ENCODE measurements around the gene PFDN2.
"Not testable (repeated sequence)": the region's sequence is repeated elsewhere in the genome, so short reads cannot be mapped to it uniquely, and the experiment has no call there.

The PFDN2 gene

DNA sequence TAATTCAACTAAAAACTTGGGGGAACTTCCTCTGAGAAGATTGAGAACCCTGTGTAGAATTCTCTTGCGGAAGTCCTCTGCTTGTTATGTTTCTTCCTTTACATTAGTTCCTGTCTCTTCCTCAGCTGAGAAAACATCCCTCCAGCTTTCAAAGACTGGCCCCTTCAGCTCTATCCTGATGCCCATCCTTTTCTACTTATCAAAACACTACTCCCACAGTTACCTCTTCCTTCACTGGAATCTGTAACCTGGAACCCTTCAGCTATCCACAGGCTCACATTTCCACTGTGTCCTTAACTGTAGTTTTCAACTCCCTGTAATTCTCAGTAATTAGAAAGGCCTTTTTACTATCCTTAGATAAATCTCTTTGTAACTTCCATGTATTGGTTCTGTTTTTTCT, 20.6 kb upstream of the PFDN2 start:
- DNase-seq (ENCODE audit: low read depth), result no peak

DNA sequence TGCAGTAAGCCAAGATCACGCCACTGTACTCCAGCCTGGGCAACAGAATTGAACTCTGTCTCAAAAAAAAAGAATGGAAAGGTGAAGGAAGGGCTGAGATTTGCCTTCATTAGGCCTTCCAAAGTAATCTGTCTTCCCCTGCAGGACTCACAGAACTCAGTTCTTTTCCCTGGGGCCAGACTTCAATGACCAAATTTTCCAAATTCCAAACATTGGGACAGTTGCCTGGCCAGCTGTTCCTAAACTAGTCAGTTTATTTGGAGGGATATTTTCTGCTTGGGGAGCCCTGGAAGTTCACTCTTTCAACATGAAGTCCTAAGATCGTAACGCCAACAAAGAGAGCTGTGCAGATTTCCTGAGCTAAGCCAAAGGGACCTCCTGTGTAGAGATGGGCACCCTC, 20.0 kb upstream of the PFDN2 start:
- DNase-seq (ENCODE audit: low read depth), result no peak

DNA sequence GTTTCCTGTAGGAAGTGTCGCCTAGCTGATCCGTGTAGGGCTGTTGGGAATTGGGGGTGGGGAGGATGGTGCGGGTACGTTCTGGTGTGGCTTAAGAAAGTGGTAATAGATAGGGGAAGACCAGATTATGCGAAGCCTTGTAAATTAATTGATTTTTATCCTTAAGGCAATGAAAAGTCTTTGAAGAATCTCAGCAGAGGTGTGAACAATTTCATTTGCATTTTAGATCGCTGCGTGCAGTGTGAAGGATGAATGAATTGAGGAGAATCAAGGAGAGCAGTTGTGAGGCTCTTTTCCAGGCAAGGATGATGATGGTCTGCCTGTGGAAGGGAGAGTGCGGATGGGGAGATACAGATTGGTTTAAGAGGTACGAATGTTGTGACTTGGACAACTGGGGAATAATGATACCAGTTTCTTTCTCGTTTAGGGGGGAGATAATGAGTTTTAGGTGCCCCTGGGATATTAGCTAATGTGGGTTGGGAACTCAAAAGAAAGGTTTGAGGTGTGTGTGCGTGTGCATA, 15.4 kb upstream of the PFDN2 start:
- no peak for DNase-seq (ENCODE audit: low read depth)

DNA sequence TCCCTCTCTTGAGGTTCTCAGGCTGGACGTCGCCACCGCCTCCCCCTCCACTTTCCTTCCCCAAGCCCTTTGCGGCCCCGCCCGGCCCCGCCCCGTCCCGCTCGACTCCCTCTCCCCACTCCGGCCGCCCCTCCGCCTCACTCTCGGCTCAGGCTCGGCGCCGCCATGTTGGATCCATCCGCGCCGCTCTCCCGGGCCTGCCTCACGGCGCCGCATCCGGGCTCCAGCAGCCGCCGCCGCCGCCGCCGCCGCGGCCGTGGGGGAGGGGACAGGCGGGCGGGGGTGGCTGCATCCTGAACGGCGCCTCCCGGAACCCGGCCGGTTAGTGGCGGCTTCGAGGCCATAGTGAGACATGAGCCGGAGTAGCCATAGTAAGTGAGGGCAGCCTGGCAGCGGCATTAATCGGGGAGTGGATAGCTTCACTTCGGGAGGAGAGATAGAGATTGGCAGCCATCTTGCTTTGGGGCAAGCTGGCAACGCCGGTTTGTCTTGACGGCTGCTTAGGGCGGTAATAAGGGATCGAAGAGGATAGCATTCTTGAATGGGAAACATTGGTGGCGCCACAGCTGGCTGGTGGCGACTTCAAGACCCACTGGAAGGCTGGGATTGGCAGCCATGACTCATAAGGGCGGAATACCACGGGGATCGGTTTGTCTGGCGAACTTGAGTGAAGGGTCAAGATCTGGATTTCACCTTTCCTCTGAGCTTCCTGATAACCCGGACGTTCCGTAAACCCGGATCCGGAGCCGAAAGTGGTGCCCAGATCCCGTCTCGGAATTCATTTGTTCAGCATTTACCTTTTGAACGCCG, 14.8 kb upstream of the PFDN2 start, which contains the start of gene DEDD:
TSS of gene DEDD (minus strand) at position 258 of the 810 bp plus-strand sequence. CDS start 8,205 bp downstream, outside the sequence.
- DNase-seq (ENCODE audit: low read depth), result peak; percentile 87

DNA sequence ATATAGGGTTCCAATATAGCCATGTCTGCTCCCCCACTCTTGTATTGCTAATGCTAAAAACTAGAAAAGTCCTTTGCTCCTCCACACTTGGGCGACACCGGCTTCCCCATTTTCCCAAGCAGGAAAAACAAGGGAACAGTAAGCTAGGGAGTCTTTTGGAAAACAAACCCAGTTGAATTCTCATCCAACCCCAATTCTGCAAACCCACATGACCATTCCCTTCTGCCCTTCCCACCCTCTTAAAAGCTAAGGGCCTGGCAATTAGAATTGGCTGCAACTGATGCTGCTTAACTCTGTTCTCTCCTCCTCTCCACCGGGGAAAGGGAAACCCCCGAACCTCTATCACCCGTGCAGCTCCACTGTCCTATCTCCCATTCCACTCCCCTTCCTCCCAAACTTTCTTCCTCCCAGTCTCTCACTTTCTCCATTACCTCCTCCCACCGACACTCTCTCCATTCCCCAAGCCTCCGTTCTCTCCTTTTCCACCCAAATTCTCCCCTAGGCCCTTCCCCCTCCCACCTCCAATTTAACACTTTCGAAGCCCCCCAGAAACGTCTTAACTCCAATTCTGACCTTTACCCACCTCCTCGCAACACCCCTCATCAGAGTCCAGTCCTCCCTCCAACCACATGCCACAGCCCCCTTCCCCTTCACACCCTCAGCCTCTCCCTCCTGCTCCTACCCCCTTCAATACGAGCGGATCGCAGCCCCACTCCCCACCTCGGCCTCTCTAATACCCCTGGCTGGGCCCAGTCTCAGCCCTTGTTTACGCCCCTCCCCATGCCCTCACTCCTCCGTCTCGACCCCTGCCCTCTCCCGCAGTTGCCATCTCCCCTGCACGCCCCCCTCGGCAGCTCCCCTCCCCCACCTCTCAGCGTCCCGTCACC, 13.9 kb upstream of the PFDN2 start:
- no peak for DNase-seq (ENCODE audit: low read depth)

DNA sequence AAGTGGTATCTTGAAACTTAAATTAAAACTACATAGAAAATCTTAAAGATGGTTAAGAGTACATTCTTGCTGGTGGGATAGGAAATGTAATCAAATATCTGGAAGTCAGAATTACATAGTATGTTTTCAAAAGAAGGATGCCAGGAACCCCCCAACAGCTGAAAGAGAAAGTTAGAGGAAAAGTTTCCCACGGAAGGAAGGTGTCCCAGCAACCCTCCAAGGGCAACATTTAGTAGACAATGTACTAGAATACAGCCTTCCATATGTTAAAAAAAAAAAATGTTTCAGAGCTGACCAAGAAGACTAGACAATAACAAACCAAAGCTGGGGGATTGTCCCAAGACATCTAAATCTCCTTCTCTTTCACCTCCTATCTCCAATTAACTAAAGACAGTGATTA, 12.4 kb upstream of the PFDN2 start:
- no peak for DNase-seq (ENCODE audit: low read depth)

DNA sequence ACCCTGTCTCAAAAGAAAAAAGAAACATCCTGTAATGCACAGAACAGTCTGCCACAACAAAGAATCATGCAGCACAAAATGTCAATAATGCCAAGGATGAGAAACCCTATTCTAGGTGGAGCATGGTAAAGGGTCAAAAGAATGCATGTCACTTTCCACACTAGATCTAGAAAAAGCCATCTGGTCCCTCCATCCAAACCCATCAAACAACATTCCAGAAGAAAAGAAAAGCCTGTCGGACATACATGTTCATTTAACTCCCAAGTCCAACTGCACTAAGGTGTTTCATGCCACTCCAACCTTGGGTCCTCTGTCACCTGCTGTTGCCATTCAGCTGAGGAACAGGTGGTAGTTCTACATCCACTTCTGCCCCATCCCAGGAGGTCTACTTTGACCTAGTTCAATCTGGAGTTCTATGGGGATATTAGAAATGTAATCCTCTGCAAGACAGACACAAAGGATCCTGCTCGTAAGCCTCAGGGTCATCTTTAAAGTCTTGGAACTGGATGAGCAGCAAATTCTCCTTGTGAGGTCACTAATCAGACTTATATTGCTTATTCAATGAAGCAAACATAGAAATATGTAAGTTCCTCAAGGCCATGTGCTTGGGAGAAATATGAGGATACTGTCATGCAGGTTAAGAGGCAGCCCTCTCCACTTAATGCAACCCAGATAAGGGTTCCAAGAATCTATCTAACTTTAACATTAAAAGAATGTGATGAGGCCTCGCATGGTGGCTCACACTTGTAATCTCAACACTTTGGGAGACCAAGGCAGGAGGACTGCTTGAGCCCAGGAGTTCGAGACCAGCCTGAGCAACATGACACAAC, 11.0 kb upstream of the PFDN2 start:
- DNase-seq (ENCODE audit: low read depth), result no peak

DNA sequence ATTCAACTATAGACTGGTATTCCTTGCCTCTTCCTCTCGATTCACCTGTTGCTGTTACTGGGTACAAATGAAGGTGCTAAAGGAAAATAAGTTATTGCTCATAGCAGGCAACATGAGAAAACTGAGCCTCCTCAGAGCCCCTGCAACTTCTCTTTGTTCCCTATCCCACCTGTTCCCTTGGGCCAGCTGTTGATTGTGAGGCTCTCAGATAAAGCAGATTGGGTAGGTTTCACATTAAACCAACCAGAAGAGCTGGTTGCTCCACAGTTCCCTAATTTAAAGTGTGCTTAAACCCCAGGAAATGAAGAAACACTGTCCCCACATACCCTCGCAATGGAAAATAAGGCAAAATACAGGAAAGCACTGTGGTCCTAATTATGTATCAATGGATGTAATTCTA, 9.8 kb upstream of the PFDN2 start:
- DNase-seq (ENCODE audit: low read depth), result no peak

DNA sequence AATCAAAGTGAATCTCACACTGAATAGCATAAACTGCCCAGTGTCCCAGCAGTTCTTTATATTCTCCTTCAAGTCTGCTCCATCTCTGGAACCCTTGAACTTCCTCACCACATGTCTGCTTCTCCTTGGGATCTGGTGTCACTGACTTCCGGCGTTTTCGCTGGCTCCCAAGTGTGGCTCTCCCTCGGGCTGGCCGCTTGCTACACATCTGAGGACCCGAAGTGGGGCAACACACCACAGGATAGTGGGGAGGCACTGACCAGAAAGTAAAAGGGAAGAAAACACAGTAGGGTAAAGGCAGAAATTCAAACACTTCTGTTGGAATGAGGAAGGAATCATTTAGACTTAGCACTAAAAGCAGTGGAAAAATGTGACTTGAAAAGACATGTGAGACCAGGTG, 5.1 kb upstream of the PFDN2 start:
- DNase-seq (ENCODE audit: low read depth), result no peak

DNA sequence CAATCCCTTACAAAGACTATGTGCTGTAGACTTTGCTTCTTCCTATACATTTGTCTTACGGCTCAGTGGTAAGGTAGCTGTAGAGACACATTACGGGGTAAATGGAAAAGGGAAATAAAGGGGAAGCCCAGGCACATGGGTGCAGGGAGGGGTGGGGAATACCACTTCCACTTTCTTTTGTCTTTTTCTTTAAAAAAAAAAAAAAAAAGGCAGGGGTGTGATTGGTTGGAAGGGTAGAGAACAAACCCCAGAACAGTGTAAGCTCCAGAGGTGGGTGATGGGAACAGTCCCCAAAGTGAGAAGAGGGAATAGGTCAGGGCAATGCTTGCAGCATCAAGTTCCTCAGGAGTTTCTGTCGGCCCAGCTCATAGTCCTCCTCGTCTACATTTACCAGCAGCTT, 4.0 kb upstream of the PFDN2 start:
- no peak for DNase-seq (ENCODE audit: low read depth)

DNA sequence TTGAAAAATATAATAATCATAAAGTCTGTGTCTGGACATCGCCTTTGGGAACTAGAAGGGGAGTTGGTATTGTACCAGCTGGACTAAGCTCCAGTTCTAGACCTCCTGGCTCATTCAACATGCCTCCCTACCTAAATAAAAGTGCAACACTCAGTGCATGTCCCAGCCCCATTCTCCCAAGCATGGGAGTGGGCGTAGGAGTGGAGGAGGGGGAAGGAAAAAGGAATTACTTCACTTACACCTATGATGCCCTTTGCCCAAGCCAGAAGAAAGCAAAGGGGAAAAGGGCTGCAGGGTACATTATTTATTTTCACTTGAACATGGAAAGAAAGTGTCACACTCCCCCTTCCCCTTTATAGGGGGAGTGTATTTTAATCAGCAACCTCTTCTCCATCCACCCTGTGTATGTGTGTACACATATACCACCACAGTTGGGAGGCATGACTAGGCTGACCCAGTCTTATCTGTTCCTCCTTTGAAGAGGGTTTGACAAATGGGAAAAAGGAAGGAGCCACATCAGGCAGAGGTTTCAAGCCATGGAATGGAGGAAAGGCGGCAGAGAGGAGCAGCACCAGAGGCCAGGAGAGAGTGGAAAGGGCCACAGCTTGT, 3.3 kb upstream of the PFDN2 start:
- DNase-seq (ENCODE audit: low read depth), result no peak

DNA sequence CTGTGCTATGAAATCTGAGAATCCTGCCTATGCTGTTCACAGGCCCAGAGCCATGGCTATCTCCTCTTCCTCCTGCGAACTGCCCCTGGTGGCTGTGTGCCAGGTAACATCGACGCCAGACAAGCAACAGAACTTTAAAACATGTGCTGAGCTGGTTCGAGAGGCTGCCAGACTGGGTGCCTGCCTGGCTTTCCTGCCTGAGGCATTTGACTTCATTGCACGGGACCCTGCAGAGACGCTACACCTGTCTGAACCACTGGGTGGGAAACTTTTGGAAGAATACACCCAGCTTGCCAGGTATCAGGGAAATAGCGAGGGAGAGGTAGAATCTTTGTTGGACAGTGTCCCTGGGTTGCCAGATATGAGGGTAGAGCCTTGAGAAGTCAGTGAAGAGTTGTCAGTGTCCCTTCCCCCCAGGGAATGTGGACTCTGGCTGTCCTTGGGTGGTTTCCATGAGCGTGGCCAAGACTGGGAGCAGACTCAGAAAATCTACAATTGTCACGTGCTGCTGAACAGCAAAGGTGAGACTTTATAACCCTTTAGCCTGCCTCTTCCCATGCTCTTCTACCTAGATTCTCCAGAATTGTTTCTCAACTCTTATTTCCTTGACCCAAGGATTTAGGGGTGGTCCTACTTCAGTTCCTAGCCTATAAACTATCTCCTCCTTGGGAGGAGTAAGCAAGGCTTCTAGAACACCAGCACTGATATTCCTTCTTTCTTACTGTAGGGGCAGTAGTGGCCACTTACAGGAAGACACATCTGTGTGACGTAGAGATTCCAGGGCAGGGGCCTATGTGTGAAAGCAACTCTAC, 1.5 kb upstream of the PFDN2 start:
- peak; percentile 58 for DNase-seq (ENCODE audit: low read depth)

DNA sequence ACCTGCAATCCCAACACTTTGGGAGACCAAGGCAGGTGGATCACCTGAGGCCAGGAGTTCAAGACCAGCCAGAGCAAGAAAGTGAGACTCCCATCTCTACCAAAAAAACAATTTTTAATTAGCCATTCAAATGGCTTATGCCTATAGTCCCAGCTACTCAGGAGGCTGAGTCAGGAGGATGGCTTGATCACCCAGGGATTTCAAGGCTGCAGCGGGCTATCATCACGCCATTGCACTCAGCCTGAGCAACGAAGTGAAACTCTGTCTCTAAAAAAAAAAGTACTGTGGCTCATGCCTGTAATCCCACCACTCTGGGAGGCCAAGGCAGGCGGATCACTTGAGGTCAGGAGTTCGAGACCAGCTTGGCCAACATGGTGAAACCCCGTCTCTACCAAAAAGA, 1.9 kb downstream of the PFDN2 start:
- DNase-seq (ENCODE audit: low read depth), result not testable (repeated sequence)

DNA sequence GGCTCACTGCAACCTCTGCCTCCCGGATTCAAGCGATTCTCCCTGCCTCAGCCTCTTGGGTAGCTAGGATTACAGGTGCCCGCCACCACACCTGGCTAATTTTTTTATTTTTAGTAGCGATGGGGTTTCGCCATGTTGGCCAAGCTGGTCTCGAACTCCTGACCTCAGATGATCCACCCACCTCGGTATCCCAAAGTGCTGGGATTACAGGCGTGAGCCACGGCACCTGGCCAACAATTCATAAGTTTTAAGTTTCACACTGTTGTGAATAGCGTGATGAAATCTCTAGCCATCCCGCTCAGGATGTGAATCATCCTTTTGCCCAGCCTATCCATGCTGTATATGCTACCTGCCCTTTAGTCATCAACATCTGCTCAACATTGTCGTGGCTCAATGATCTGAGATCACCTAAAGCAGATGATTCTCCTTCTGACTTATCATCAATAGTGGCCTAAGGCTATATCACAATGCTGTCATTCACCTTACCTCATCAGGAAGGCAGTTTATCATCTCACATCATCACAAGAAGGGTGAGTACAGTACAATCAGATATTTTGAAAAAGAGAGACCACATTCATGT, 2.6 kb downstream of the PFDN2 start:
- DNase-seq (ENCODE audit: low read depth), result no peak

DNA sequence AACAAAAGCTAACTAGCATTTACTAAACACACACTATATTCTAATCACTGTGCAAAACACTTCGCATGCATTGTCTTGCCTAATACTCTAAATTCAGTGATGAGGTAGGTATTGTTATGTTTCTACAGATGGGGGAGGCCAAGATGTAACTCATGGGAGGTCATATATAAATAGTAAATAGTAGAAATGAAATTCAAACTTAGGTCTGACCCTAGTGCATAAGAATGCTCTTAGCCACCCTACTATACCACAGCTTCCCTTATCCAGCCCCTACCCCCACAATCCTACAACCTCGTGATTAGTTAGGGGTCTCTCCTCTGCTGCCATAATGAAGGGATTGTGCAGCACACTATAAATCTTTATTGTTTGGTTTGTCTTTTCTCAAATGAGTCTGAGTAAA, 3.3 kb downstream of the PFDN2 start:
- DNase-seq (ENCODE audit: low read depth), result no peak

DNA sequence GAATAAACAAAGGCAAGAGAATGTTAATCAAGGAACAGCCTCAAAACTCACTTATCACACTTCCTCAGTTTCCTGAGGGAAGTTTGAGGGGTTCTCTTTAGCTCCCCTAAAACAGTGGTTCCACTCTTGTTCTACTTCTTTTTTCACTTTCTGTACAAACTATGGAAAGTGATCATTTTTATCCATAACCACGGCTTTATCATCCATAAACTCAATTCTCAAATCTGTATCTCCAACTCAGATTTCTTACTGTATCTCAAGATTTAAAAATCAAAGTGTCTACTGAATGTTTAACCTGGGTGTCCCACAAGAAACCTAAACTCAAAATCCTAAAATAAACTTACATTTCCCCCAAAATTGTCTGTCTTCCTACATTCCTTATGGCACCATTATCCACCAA, 3.9 kb downstream of the PFDN2 start:
- DNase-seq (ENCODE audit: low read depth), result no peak

DNA sequence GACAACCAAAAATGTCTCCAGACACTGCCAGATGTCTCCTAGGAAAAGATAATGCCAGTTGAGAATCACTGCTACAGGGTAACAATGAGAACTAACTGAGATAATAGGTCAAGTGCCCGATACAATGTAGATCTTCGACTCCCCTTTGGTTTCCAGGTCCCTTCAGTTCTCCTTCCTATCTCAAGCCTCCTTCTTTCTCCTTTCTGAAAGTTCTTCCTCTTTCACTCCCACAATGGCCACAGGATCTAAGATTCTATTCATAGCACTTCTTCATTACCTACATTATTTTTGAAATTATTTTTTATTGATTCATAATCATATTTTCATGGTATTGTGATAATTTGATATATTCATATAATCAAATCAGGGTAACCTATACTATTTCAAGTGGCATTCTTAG, 6.3 kb downstream of the PFDN2 start:
- no peak for DNase-seq (ENCODE audit: low read depth)

DNA sequence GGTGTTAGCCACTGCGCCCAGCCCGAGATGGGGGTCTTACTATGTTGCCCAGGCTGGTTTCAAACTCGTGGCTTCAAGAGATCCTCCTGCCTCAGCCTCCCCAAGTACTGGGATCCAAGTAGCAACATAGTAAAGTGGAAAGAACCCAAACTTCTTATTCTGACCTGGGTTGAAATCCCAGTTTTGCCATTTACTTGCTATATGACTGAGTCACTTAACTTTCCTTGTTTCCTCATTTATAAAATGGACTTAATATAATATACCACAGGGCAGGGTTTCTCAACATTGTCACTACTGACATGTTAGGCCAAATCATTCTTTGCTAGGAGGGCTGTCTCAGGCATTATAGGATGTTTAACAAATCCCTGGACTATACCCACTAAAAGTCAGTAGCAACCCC, 6.7 kb downstream of the PFDN2 start:
- DNase-seq (ENCODE audit: low read depth), result no peak

DNA sequence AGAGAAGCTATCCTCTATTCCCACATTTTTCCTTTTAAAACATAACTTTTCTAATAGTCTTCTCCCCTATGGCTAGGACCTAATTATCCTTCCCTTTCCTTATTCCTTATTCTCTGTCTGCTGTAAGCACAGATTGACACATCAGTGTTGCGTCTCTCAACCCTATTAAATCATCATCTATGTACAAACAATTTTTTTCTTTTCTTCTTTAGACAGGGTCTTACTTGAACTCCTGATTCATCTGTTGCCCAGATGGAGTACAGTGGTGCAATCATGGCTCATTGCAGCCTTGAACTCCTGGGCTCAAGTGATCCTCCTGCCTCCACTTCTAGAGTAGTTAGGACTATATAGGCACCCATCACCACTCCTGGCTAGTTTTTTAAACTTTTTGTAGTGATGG, 11.4 kb downstream of the PFDN2 start:
- DNase-seq (ENCODE audit: low read depth), result no peak

DNA sequence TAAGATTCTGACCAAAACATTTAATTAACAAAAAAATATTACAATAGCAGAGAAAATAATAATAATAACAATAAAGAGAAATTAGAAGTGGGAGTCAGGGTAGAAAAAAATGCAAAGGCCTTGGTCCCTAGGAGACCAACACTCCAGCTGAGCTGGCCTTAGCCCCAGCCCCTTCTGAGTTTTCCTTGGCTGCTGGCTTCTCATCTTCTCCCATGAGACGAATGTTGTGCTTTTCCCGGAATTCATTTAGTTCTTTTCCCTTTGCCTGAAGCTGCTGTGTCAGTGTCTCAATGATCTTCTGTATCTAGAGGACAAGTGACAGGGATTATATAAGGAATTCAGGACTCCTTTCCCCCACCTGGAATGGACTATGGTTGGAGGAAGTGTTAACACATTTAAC, 17.3 kb downstream of the PFDN2 start:
- DNase-seq (ENCODE audit: low read depth), result no peak

Data from T follicular helper cell (primary cell).